ENCODE results near the gene SORCS3.

The SORCS3 gene

DNA sequence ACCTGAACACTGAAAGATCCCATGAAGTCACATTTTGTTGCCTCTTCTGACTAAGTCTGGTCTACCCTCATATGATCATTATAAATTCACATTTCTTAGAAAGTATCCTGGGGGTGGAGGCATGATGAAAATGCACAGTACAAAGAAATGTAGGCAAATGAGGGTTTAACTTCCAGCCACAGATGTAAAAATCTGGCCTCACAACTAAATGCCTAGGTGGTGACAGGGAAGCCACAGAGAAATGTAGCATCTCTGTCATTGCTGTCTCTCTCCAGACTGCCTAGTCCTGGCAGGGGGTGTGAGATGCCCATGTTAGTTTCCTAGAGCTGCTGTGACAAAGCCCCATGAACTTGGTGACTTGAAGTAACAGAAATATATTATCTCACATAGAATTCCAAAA is 395.9 kb downstream of the SORCS3 start:
- TF ChIP-seq, protein P1, sequence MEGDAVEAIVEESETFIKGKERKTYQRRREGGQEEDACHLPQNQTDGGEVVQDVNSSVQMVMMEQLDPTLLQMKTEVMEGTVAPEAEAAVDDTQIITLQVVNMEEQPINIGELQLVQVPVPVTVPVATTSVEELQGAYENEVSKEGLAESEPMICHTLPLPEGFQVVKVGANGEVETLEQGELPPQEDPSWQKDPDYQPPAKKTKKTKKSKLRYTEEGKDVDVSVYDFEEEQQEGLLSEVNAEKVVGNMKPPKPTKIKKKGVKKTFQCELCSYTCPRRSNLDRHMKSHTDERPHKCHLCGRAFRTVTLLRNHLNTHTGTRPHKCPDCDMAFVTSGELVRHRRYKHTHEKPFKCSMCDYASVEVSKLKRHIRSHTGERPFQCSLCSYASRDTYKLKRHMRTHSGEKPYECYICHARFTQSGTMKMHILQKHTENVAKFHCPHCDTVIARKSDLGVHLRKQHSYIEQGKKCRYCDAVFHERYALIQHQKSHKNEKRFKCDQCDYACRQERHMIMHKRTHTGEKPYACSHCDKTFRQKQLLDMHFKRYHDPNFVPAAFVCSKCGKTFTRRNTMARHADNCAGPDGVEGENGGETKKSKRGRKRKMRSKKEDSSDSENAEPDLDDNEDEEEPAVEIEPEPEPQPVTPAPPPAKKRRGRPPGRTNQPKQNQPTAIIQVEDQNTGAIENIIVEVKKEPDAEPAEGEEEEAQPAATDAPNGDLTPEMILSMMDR (IDR thresholded peaks at IDR 0.05) = no peak
- Histone ChIP-seq H3K27ac (no peak overlapping the region), H3K4me3 (ENCODE audit: low read depth in 1 of 2, low read length in 1 of 2) (no peak overlapping the region), H3K9me3 (no peaks in the 10 kb centered on the region), H3K27me3 (no peaks in the 10 kb centered on the region), H3K36me3 (no peaks in the 10 kb centered on the region), H3K4me1 (ENCODE audit: control insufficient read depth in 1 of 2, insufficient read depth in 1 of 2, low read depth in 1 of 2, low read length in 1 of 2) (no peaks in the 10 kb centered on the region)

DNA sequence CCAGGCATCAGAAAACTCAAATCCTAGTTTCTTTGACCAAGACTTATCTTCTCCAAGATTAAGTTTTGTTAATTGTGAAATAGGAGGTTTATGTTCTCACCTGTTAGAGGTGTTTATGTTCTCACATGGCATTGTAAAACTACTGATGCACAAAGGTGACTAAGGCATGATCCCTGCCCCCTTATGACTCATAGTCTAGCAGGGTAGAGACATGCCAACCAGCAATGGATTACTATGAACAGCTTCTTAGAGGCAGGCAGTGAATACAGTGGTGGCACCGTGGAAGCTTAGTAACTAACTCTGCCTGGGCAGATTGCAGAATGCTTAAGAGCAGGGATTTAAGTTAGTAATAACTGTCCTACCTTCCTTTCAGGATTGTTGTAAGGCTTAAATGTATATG is 400.9 kb downstream of the SORCS3 start:
- no peaks in the 10 kb centered on the region for H3K4me1 ChIP-seq (ENCODE audit: control insufficient read depth in 1 of 2, insufficient read depth in 1 of 2, low read depth in 1 of 2, low read length in 1 of 2)
- TF ChIP-seq, protein P1 (IDR thresholded peaks at IDR 0.05) = no peak

DNA sequence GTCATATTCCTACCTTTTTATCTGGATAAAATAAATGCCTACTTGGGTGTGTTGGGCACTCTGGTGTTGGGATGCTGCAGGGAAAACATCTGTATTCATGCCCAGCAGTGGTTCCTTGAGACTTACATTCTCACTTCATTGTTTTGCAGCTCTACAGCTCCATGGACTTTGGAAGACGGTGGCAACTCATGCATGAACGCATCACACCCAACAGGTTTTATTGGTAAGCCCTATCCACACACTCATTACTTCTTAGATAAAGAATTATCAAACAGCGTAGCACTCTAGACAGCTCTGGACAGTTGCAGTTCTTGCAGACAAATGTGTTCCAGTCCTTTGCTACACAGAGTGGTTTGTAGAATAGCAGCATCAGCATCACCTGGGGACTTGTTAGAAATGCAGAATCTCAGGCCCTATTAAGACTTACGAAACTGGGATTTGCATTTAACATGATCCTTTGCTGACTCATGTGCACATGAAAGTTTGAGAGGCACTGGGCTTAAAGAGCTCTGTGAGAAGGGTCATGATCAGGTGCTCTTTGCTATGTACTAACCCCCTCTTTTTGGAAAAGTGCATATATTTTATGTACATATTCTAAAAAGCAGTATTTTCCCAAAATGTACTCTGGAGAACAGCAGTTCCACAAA is 401.9 kb downstream of the SORCS3 start:
- Histone ChIP-seq H3K4me3 (ENCODE audit: low read depth in 1 of 2, low read length in 1 of 2) (no peak overlapping the region), H3K27me3 (no peaks in the 10 kb centered on the region), H3K4me1 (ENCODE audit: control insufficient read depth in 1 of 2, insufficient read depth in 1 of 2, low read depth in 1 of 2, low read length in 1 of 2) (no peaks in the 10 kb centered on the region), H3K27ac (no peak overlapping the region), H3K36me3 (no peaks in the 10 kb centered on the region), H3K9me3 (no peaks in the 10 kb centered on the region)
- TF ChIP-seq, protein P1 (IDR thresholded peaks at IDR 0.05) = no peak

More for the DNA sequence above, 400.9 kb downstream of the SORCS3 start:
- Histone ChIP-seq H3K27ac (no peak overlapping the region), H3K4me3 (ENCODE audit: low read depth in 1 of 2, low read length in 1 of 2) (no peak overlapping the region), H3K36me3 (no peaks in the 10 kb centered on the region), H3K27me3 (no peaks in the 10 kb centered on the region), H3K9me3 (no peaks in the 10 kb centered on the region)

GRCh38 chr10:105044902-105045301 is 403.8 kb downstream of the SORCS3 start:
- Histone ChIP-seq H3K27me3 (no peaks in the 10 kb centered on the region), H3K27ac (no peak overlapping the region), H3K4me3 (ENCODE audit: low read depth in 1 of 2, low read length in 1 of 2) (no peak overlapping the region), H3K4me1 (ENCODE audit: control insufficient read depth in 1 of 2, insufficient read depth in 1 of 2, low read depth in 1 of 2, low read length in 1 of 2) (no peaks in the 10 kb centered on the region), H3K9me3 (no peaks in the 10 kb centered on the region), H3K36me3 (no peaks in the 10 kb centered on the region)
- TF ChIP-seq, protein P1 (IDR thresholded peaks at IDR 0.05) = no peak

- Histone ChIP-seq H3K36me3 (no peaks in the 10 kb centered on the region), H3K4me3 (ENCODE audit: low read depth in 1 of 2, low read length in 1 of 2) (no peak overlapping the region), H3K27ac (no peak overlapping the region), H3K4me1 (ENCODE audit: control insufficient read depth in 1 of 2, insufficient read depth in 1 of 2, low read depth in 1 of 2, low read length in 1 of 2) (no peaks in the 10 kb centered on the region), H3K27me3 (no peaks in the 10 kb centered on the region), H3K9me3 (no peaks in the 10 kb centered on the region)
- TF ChIP-seq, protein P1 (IDR thresholded peaks at IDR 0.05) = no peak
These were observed 415.3 kb downstream of the SORCS3 start for GRCh38 chr10:105056413-105056812.

Measured in neutrophil (primary cell).